IPS DF 6.9 (cell line): ENCODE data around the gene ELF4.

Experiments used
- DNase-seq: peaks from one replicate; pipeline ENCODE4 v3.0.0-alpha.2; 2013; ENCODE audit warnings: low read depth, low spot score
- H3K27ac ChIP-seq: one replicate; pipeline ENCODE4 v1.5.1; 2013; ENCODE audit warnings: low read length, control low read depth
- H3K27me3 ChIP-seq: 2 replicates; pipeline ENCODE4 v1.6.1; 2013; ENCODE audit warnings: mild to moderate bottlenecking, low read length; ENCODE audit not compliant: control insufficient read depth, insufficient read depth
- H3K36me3 ChIP-seq: 2 replicates; pipeline ENCODE4 v1.6.1; 2013; ENCODE audit warnings: low read length; ENCODE audit not compliant: control insufficient read depth, insufficient read depth
- H3K4me1 ChIP-seq: 2 replicates; pipeline ENCODE4 v1.6.1; 2013; ENCODE audit warnings: low read length; ENCODE audit not compliant: control insufficient read depth, insufficient read depth
- H3K4me3 ChIP-seq: 2 replicates; pipeline ENCODE4 v1.5.1; 2013; ENCODE audit warnings: mild to moderate bottlenecking, low read length
- H3K9me3 ChIP-seq: 2 replicates; pipeline ENCODE4 v1.6.1; 2013; ENCODE audit warnings: low read length, inconsistent platforms; ENCODE audit not compliant: control insufficient read depth, insufficient read depth
- WGBS: extraction: QIAGEN DNeasy Blood & Tissue Kit; methylation state at CpG from one replicate; pipeline ENCODE4 v1.1.7; 2013; ENCODE audit warnings: mixed read lengths, missing lambda C conversion rate; ENCODE audit not compliant: insufficient read length, insufficient coverage; 5-methylcytosine and 5-hydroxymethylcytosine counted together

The ELF4 gene

DNA sequence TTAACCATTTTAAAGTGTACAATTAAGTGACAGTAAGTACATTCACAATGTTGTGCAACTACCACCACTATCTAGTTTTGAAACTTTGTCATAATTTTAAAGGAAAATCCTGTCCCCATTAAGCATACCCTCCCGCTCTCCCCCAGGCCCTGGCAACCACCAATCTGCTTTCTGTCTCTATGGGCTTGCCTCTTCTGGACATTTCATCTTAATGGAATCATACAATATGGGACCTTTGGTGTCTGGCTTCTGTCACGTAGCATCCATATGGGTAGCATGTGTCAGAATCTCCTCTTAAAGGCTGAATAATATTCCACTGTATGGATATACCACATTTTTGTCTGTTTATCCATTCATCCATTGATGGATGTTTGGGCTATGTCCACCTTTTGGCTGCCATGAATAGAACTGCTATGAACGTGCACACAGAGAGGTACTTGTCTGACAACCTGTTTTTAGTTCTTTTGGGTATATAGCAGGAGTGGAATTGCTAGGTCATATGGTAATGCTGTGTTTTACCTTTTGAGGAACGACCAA is 61.5 kb downstream of the ELF4 start:
- DNase-seq = no peak
- Histone ChIP-seq H3K4me1 (no peaks in the 10 kb centered on the region), H3K36me3 (no peaks in the 10 kb centered on the region), H3K27ac (no peak overlapping the region), H3K27me3 (no peaks in the 10 kb centered on the region), H3K4me3 (no peak overlapping the region), H3K9me3 (no peaks in the 10 kb centered on the region)
- WGBS = no CpG with 5 or more reads among the region's 4 CpGs

GRCh38 chrX:130047416-130047815 is 62.9 kb downstream of the ELF4 start:
- no CpG with 5 or more reads among the region's 5 CpGs for whole genome bisulfite sequencing
- Histone ChIP-seq H3K27ac (no peak overlapping the region), H3K4me1 (no peaks in the 10 kb centered on the region), H3K9me3 (no peaks in the 10 kb centered on the region), H3K4me3 (no peak overlapping the region), H3K27me3 (no peaks in the 10 kb centered on the region), H3K36me3 (no peaks in the 10 kb centered on the region)
- DNase-seq = no peak

GRCh38 chrX:130039847-130040246 is 70.5 kb downstream of the ELF4 start:
- Histone ChIP-seq H3K4me1 (no peaks in the 10 kb centered on the region), H3K36me3 (no peaks in the 10 kb centered on the region), H3K4me3 (no peak overlapping the region), H3K27ac (no peak overlapping the region), H3K27me3 (no peaks in the 10 kb centered on the region), H3K9me3 (no peaks in the 10 kb centered on the region)
- DNase-seq = no peak
- WGBS = no CpG with 5 or more reads among the region's 2 CpGs

- H3K27me3 ChIP-seq = no peaks in the 10 kb centered on the region
- no peaks in the 10 kb centered on the region for H3K36me3 ChIP-seq
- no CpG with 5 or more reads among the region's 7 CpGs for WGBS
- no peak overlapping the region for H3K27ac ChIP-seq
- H3K4me3 ChIP-seq = no peak overlapping the region
- H3K9me3 ChIP-seq = no peaks in the 10 kb centered on the region
- no peaks in the 10 kb centered on the region for H3K4me1 ChIP-seq
- no peak for DNase-seq
These were observed 76.1 kb downstream of the ELF4 start for GRCh38 chrX:130034178-130034577.

DNA sequence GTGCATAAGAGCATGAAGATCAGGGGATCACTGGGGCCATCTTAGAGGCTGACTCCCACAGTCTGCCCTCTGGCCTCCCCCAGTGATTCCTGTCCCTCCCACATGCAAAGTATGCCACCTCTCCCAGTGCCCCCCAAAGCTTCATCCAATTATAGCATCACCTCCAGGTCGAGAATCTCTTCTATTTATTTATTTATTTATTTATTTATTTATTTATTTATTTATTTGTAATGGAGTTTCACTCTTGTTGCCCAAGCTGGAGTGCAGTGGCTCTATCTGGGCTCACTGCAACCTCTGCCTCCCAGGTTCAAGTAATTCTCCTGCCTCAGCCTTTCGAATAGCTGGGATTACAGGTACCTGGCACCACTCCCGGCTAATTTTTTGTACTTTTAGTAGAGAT is 77.7 kb downstream of the ELF4 start:
- Histone ChIP-seq H3K36me3 (no peaks in the 10 kb centered on the region), H3K9me3 (no peaks in the 10 kb centered on the region), H3K27ac (no peak overlapping the region), H3K4me3 (no peak overlapping the region), H3K4me1 (no peaks in the 10 kb centered on the region), H3K27me3 (no peaks in the 10 kb centered on the region)
- no CpG with 5 or more reads among the region's 3 CpGs for WGBS
- DNase-seq = no peak

- H3K36me3 ChIP-seq = no peaks in the 10 kb centered on the region
- no peaks in the 10 kb centered on the region for H3K4me1 ChIP-seq
- H3K9me3 ChIP-seq = no peaks in the 10 kb centered on the region
- H3K27me3 ChIP-seq = no peaks in the 10 kb centered on the region
- DNase-seq = no peak
- no peak overlapping the region for H3K4me3 ChIP-seq
- WGBS = no CpG with 5 or more reads among the region's 4 CpGs
- no peak overlapping the region for H3K27ac ChIP-seq
These were observed 79.5 kb downstream of the ELF4 start for GRCh38 chrX:130030826-130031225.

DNA sequence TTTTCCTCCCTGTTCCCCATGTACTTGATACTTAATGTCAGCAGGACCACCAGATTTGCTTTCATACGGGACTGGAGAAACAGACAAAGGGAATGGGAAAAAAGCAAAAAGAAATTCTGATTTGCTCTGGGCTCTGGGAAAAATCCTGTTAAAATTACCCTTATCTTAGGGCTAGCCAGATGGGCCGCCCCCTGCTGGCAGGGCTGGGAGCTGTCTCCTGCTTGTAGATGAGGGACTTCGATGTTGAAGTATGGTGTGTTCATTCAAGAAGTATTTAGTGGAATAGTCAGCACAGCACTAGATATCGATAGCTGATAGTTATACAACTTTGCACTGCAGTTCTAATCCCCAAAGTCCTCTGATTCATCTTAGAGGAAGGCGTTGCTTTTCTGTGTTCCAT is 82.1 kb downstream of the ELF4 start:
- H3K4me1 ChIP-seq = no peaks in the 10 kb centered on the region; the same call in 1 of the 2 replicates
- no peak for DNase-seq
- no peaks in the 10 kb centered on the region for H3K36me3 ChIP-seq
- WGBS = no CpG with 5 or more reads among the region's 5 CpGs
- no peak overlapping the region for H3K4me3 ChIP-seq
- no peak overlapping the region for H3K27ac ChIP-seq
- no peaks in the 10 kb centered on the region for H3K9me3 ChIP-seq
- H3K27me3 ChIP-seq = no peaks in the 10 kb centered on the region

- no peak overlapping the region for H3K27ac ChIP-seq
- no peaks in the 10 kb centered on the region for H3K36me3 ChIP-seq
- H3K4me1 ChIP-seq = no peaks in the 10 kb centered on the region; the same call in 1 of the 2 replicates
- DNase-seq = no peak
- no CpG with 5 or more reads among the region's 4 CpGs for WGBS
- no peaks in the 10 kb centered on the region for H3K27me3 ChIP-seq
- H3K4me3 ChIP-seq = no peak overlapping the region
- H3K9me3 ChIP-seq = no peaks in the 10 kb centered on the region
These were observed 82.7 kb downstream of the ELF4 start for GRCh38 chrX:130027569-130027968.

DNA sequence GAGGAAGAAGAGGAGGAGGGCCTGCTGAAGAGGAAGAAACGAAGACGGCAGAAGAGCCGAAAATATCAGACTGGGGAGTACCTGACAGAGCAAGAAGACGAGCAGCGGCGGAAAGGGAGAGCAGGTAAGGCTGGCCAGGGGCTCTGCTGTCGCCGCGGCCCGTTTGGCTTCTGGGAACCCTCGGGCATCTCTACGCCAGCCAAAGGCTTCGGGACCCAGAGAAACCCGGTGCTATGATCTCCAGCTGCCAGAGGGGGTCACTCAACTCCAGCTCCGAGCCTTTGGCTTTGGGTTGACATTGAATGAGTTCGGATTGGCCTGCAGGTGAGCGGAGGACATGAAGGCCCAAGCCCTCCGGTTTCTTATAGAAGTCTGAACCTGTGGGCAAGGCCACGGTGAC is 85.0 kb downstream of the ELF4 start:
- DNase-seq = no peak
- no peaks in the 10 kb centered on the region for H3K9me3 ChIP-seq
- H3K36me3 ChIP-seq = no peaks in the 10 kb centered on the region
- no CpG with 5 or more reads among the region's 19 CpGs for WGBS
- no peaks in the 10 kb centered on the region; the same call in 1 of the 2 replicates for H3K4me1 ChIP-seq
- no peak overlapping the region for H3K4me3 ChIP-seq
- H3K27me3 ChIP-seq = no peaks in the 10 kb centered on the region
- H3K27ac ChIP-seq = no peak overlapping the region

GRCh38 chrX:130024127-130024526 is 86.2 kb downstream of the ELF4 start:
- Histone ChIP-seq H3K36me3 (no peaks in the 10 kb centered on the region), H3K9me3 (no peaks in the 10 kb centered on the region), H3K27ac (no peak overlapping the region), H3K4me3 (no peak overlapping the region), H3K27me3 (no peaks in the 10 kb centered on the region), H3K4me1 (no peaks in the 10 kb centered on the region; the same call in 1 of the 2 replicates)
- no CpG with 5 or more reads among the region's 9 CpGs for WGBS
- DNase-seq = peak; percentile 45

DNA sequence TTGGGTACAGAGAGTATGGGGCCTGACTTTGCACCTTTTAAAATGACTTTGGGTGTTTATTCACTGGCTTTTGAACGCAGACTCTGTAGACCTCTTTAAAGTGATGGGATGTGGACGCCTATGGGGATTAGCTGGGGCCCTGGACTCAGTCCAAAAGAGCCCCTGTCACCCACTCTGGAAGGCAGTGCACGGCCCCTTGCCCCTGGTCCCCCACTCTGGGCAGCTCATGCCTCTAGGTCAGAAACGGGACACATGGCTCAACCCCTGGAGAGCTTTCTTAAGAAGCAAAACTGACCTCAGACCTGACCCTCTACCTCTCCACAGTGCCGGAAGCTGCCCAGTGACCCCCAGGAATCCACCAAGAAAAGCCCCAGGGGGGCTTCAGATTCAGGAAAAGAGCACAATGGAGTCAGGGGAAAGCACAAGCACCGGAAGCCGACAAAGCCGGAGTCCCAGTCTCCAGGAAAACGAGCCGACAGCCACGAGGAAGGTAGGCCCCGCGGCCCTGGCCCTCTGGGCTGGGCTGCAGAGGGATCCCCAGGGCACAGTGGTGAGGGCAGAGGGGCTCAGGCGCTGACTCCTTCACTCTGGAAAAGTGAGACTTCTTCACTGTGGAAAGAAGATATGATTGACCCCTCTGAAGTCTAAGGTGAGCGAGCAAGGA is 89.5 kb downstream of the ELF4 start:
- no CpG with 5 or more reads among the region's 15 CpGs for WGBS
- no peak for DNase-seq
- Histone ChIP-seq H3K36me3 (no peaks in the 10 kb centered on the region), H3K4me3 (no peak overlapping the region), H3K9me3 (no peaks in the 10 kb centered on the region), H3K27me3 (no peaks in the 10 kb centered on the region), H3K27ac (no peak overlapping the region), H3K4me1 (no peaks in the 10 kb centered on the region; the same call in 1 of the 2 replicates)
